GM20431 (cell line): Measurements from ENCODE around the gene ENTREP3.
"Not testable (repeated sequence)": the region's sequence is repeated elsewhere in the genome, so short reads cannot be mapped to it uniquely, and the experiment has no call there.

ENCODE experiments used
- in situ Hi-C: fragments of 300-500 bp; cut with MseI, MboI; formaldehyde crosslinking; loops from one replicate; pipeline ENCODE4 v1.15.0; 2020; ENCODE audit warnings: low sequenced_read_pairs; ENCODE audit not compliant: unreplicated experiment

Gene ENTREP3

DNA sequence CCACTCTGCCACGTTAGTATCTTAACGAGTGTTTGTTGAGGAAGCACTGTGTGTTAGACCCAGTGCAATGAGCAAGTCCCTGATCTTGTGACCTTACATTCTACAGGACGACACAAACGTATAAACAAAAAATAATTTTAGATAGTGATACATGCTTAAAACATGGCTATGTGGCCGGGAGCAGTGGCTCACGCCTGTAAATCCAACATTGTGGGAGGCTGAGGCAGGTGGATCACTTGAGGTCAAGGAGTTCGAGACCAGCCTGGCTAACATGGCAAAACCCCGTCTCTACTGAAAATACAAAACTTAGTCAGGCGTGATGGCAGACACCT lies 27.2 kb downstream of the ENTREP3 start:
- in situ Hi-C loops = no loop called here

DNA sequence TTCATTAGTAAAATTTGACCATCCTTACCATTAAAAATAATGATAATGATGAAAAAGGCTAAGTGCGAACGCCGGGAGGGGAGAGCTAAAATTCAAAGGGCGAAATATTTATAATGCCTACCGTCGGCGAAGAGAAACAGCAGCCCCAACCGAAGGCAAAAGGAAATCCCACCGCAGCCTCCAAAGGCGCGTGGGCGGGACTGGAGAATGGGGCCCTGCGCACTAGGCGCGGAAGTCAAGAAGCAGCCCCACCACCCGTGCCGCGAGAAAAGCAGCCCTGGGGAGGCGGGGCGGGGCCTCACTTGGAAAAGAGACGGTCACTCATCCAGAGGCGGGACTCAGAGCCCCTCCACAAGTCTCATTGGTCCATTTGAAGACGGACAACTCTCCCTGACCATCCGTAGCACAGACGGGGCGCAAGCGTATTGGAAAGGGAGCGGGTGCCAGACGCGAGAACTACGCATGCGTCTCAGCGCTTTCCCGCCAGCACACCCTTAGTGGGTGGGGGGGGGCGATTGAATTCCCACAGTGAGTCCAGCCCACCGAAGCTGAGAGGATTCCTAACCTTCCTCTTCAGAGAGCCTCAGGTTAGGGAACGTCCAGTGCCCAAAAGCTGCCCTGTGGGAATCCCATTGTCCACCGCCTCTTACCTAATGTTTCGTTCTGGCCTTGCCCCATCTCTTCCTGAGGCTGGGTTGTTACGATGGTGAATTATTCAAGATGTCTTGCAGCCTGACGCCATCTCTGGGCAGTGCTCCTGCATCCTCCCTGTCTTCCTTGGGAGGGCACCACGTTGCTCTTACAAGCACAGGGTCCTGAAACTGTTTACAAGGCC lies 27.8 kb downstream of the ENTREP3 start:
- in situ Hi-C loops = no loop called here

DNA sequence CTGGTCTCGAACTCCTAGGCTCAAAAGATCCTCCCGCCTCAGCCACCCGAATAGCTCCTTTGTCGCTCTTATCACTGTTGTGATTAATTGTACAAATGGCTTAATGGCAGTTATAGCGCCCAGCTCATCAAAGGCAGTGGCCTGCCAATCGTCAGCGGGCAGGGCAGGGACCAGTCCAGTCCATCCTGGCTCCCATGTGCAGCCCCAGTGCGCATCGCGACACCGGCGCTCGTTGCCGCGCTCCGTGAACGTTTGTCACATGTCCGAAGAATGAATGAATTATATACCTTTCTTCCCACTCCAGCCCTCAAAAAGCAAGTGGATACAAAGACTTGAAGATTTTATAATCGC lies 28.4 kb downstream of the ENTREP3 start:
- in situ Hi-C loops = no loop called here

DNA sequence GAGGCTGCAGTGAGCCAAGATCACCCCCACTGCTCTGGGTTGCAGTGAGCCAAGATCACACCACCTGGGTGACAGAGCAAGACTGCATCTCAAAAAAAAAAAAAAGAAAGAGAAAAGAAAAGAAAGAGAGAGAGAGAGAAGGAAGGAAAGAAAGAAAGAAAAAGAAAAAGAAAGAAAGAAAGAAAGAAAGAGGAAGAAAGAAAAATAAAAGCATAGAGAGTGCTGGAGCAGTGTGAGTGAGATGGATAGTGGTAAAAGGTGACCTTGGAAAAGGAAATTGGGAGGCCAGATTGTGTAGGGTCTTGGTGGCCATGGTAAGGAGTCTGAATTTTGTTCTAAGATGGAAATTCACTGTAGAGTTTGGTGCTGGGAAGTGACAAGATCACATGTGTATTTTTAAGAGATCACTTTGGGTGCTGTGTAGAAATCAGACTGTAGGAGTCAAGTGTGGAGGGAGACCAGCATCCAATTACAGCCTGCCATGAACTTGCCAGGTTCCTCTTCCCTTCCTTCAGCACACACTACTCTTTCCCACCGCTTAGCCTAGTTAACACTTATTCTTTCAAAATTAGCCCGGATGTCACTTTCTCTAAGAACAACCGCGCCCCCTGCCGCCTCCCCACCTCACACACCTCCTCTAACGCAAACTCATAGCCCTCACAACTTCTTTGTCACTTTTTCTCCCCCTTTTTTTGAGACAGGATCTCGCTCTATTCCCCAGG lies 28.9 kb downstream of the ENTREP3 start:
- in situ Hi-C loops = no loop called here

DNA sequence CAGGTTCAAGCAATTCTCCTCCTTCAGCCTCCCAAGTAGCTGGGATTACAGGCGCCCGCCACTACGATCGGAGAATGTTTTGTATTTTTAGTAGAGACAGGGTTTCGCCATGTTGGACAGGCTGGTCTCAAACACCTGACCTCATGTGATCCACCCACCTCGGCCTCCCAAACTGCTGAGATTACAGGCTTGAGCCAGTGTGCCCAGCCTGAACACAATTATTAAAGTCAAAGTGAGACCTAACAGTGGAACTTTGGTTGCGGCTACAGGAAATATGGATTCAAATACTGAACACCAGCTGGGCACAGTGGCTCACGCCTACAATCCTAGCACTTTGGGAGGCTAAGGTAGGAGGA lies 29.9 kb downstream of the ENTREP3 start:
- in situ Hi-C loops = not testable (repeated sequence)

DNA sequence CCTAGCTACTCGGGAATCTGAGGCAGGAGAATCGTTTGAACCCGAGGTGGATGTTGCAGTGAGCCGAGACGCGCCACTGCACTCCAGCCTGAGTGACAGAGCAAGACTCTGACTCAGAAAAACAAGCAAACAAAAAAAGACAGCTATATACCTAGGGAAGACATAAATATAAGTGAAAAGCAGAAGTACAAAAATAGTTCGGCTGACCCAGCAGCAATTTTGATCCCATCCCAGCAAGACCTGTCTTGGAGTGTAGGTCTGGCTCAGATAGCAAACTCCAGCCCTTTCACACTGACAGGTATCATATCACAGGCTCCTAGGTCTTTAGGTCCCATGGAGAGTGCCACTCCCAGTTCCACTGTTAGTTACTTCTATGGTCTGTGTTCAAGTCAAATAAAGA lies 32.2 kb downstream of the ENTREP3 start:
- in situ Hi-C loops = no loop called here

DNA sequence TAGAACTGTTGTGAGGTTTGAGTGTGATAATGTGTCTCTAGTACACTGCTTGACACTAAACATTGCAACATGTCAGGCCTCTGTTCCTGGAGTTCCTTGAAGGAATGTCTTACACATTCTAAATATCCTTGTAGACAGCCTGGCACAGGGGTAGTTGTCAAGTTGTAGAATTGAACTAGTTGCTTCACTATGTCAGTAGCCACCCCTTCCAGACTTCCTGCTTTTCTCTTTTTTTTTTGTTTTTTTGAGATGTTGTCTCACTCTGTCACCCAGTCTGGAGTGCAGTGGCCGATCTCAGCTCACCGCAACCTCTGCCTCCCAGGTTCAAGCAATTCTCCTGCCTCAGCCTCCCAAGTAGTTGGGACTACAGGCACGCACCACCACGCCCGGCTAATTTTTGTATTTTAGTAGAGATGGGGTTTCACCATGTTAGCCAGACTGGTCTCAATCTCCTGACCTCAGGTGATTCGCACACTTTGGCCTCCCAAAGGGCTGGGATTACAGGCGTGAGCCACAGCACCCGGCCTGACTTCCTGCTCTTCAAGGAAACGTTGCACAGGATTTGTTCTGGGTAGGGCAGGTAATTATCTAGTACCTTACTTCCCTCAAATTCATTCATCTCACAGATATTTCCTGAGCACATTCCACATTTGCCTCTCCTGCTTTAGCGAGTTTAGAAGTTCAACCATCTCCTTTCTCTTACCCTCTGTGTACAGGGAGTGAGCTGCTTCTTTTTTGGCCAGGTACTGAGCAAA lies 34.9 kb downstream of the ENTREP3 start:
- in situ Hi-C loops = not testable (repeated sequence)

DNA sequence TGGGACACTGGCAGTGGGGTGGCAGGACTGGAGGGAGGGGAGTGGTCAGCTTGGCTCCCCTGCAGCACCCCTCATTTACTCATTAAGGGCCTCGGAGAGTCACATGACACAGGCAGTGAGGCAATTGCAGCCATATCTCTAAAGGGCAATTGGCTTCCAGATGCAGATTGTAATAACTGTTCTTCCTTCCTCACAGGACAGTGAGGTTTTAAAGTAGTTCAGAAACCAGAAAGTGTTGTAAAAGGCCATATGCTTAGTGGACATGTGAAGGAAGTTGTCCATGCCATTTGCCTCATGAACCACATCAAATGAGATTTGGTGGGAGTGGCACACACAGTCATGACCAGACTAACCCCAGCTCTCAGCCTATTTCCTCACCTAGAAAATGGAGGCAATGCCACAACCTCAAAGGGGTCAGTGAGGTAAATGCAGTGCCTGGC lies 35.7 kb downstream of the ENTREP3 start:
- in situ Hi-C loops = no loop called here

DNA sequence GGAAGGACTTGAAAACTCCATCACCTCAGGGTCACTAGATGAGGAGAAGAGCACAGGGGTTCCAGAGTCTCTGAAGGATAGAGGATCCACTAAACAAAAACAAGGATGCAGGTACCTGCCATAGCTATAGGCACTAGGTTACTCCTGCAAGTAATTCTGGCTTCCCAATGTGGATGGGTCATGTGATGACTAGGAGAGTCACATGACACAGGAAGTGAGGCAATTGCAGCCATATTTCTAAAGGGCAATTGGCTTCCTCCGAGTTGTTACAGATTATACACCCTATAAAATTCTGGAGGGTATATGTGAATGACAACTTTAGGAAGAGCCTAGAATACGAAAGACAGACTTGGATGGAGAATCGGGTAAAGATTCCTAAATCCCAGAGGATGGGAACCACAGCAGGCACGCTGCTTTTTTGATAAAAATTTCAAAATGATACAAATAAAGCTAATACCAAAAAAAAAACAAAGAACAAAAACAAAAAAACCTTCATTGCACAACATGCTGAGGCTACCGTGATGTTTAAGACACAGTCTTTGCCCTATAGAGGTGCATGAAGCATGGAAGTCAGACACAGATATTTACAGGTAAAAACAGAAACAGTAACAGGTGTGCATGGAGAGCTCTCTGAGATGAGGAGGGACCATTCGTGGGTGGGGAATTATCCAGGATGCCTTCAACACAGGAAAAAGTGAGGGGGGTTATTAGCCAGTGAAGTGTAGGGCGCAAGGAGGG lies 36.3 kb downstream of the ENTREP3 start:
- in situ Hi-C loops = no loop called here

DNA sequence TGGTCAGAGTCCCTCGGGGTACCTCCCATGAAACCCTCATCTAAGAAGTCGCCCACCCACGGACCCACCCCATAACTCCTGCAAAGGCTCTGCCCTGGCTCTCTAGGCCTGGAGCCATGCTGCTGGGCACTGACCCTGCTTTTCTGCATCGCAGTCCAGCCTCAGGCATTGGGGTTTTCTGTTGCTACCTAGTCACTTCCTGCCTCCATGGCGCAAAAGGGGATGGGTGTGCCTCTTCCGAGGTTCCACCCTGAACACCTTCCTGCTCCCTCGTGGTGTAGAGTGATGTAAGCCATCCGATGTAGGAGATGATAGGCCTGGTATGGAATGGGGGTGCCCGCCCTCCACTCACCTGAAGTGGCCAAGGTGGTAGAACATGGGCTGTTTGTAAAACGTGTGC lies 40.6 kb downstream of the ENTREP3 start:
- in situ Hi-C loops = not testable (repeated sequence)

DNA sequence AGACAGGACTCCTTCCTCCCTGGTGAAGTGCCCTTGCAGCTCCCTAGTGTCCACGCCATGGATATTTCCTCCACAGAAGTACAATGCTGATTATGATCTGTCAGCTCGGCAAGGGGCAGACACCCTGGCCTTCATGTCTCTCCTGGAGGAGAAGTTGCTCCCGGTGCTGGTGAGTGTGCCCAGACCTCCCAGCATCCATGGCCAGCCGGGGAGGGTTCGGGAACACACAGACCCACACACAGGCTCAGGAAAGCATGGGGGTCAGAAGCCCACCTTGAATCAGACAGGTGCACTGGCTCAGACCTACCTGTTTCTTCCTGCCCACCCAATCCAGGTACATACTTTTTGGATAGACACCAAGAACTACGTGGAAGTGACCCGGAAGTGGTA lies 43.2 kb downstream of the ENTREP3 start:
- in situ Hi-C loops = not testable (repeated sequence)

DNA sequence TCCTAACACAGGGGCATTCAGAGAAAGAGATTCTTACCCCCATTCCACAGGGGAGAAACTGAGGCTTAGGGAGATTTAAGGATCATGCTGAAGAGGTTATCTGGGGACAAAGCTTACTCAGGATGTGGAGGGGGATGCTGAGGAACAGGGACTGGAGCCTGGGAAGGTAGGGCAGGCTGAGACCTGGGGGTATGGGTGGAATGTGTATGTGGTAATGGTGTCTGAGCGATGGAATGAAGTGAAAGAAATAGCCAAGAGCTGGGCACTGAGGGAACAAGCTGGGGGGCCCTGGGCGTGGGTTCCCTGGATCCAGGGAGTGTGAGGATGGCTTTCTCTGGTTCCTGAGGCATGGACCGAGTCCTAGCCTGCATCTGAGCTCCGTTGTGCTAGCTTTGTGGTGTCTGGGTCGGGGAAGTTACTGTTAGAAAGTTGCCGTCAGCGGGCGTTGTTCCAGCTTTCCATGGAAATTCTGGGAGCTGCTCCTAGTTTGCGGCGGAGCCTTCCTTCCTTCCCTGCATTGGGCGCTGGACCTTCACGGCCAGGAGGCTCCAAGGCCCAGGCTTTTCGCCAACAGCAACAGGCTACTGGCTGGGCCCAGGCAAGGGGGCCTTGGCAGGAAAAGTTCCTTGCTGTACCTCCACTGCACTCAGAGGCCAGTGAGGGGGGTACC lies 43.8 kb downstream of the ENTREP3 start:
- in situ Hi-C loops = not testable (repeated sequence)

DNA sequence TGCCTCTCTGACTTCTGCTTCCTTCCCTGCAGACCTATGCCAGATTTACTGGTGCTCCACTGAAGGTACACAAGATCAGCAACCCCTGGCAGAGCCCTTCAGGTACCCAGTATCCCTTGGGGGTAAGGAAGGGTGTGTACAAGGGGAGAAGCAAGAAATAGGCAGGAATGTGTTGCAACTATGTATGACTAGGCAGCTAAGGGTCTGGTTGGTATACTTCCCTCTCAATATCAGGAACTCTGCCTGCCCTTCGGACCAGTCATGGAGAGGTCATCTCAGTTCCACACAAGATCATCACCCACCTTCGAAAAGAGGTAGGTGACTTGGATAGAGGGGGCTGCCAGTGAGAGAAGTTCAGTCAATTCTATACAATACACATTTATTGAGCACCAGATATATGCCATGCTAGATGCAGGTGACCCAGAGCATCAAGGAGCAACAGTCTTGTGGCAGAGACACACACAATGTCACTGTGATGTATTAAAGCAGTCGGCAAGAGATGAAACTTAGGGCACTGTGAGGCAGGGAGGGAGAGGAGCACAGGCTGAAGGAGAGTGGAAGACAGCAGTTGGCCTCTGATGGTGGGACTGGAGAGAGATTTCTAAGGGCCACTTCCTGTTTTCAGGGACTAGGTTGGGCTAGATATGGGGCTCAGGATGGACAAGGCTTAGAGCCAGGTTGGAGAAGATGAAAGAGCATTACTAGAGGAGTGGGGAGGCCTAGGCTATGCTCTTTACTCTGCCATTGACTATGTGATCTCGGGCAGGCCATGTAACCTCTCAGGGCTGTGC lies 44.8 kb downstream of the ENTREP3 start:
- in situ Hi-C loops = no loop called here

DNA sequence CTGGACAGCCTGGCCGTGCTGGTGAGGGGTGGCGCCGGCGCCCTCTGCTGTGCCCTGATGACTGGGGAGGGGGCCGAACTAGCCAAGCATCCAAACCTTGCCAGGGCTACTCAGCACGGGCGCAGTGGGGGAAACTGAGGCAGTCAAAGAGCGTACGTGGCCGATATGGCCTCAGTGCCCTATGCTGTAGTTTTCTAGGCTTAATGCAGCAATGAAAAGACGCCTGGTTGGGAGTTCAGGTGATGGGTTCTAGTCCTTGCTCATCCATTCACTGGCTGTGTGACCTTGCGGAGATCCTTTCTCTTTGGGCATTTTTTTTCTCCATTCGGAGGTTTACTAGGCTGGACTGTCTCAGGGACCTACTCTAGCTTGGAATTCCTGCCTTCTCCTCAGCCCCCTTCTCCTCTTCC lies 46.0 kb downstream of the ENTREP3 start:
- in situ Hi-C loops = no loop called here

DNA sequence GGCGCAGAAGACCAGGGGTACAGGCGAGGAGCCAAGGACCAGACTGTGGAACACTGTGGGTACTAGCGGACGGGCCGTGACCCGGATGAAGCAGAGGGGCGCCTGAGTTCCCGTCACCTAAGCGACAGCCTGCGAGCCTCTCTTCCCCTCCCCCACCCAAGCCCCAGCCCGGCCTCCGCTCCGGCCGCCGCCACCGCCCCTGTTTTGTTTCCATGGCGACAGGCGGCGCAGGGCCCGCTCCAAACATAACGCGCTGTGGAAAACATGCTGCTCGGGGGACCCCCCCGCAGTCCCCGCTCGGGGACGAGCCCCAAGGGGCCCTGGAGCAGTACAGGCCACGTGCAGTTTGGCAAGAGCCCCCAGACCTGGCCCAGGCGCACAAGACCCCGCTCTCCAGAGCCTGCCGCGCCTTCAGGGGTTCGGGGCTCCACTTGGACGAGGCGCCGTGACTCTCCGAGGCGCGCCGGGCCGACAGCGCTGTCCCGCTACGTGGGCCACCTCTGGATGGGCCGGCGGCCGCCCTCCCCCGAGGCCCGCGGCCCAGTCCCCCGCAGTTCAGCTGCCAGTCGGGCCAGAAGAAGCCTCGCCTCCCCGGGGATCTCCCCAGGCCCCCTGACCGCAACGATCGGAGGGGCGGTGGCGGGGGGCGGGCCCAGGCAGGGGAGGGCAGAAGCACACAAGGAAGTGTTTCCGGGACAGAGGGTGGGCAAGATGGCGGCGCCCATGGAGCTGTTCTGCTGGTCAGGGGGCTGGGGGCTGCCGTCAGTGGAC lies 46.6 kb downstream of the ENTREP3 start, which contains the start of gene MTX1:
Gene MTX1 (plus strand): TSS at position 155 of the 771 bp plus-strand sequence. CDS start 110 bp downstream, at position 265.
- in situ Hi-C loops = no loop called here

DNA sequence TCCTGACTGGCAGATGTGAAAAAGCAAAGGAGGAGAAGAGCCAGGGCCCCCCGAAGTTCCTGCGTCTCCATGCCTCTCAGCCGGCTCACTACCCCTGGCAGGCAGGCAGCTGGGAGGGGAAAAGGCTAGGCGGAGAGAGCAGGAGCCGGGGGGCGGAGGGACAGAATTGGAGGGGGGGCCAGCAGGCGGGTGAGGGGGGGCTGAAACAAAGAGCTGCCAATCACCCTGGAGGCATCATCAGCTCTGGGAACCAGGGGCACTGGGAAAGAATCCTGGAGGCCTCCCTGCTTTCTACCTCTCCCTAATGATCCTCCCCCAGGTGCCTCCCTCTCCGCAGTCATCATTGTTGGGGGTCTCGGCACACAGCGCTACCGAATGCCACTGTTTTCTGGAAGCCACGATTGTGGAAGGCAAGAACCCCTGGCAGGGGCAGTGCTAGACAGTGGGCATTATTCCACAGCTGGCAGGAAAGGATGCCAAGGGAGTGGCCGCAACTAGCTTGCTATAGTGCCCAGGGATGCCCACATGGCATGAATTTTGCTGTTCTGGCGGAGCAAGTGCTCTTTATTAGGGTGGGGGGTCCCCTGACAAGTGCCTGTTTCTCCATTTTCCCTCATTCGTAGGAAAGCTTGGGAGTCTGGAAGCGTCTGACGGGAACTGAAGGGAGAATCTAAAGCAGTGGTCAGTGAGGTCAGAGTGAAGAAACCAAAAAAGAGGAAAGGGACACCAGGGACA lies 47.3 kb downstream of the ENTREP3 start, which contains the start of gene THBS3:
Gene THBS3 (minus strand): TSS at position 92 of the 735 bp plus-strand sequence. CDS start 21 bp downstream, at position 71.
- in situ Hi-C loops = no loop called here
